Vagina (tissue), 2 donors: ENCODE data around the gene SULF2.
A peak's percentile ranks its signal among the peaks of the same experiment; 100 is the strongest.

Experiments
- CTCF ChIP-seq, 3 experiments: fragments of 450-650 bp in 2 of 3; fragments of 200-600 bp in 1 of 3; sonication (generic) in 1 of 3; IDR thresholded peaks; one replicate each; pipeline ENCODE4 v1.5.1; 2017 to 2019; ENCODE audit warnings: antibody characterized with exemption in 3 of 3, mild to moderate bottlenecking in 2 of 3, moderate library complexity in 2 of 3
- POLR2A ChIP-seq, 2 donors: fragments of 450-650 bp; IDR thresholded peaks; one replicate each; pipeline ENCODE4 v1.6.1; 2017; ENCODE audit warnings: antibody characterized with exemption in 2 of 2, mild to moderate bottlenecking in 2 of 2, moderate library complexity in 2 of 2

DNA sequence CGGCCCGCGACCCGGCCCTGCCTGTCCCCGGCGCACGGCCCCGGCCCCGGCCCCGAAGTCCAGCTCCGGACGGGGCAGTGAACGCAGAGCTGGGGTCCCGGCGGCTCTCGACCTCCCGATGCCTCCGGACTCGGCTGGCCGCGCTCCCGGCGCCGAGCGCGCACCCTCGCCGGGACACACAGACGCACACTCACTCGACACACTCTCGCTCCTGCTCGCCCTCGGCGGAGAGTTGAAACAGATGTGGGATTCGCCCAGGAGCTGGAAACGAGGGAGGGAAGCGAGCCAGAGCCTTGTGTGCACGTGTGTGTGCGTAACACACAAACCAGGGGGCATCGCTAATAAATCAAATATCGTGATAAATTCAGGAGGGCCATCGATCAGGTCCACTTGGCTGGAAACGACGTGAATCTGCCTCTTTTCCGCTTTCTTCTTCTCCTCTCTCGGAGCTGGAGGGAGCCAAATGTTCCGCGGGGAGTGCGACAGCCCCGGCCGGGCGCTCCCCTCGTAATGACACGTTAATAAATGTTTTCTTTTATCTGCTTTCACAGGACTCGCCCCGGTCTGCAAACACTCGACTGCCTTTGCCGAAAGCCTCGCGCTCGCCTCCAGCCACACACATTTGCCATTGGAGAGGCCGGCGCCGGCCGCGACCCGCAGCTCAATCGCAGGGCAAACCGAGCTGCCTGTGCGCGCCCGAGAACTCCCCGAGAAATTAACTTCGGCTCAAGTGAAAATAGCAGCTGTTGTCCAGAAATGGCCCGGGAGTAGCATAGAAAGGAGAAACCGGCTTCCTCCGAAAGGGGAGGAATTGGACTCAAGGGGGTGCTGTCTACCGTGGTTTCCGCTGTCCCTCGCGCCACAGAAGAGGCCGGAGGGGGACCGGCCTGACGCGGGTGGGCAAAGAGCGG lies 828 bp upstream of the SULF2 start:
- TF ChIP-seq POLR2A (IDR thresholded peaks at IDR 0.05) (no peak), CTCF (IDR thresholded peaks at IDR 0.05) (peak; percentile 38 to 79 (median 60))
